Neural cell (in vitro differentiated cells): ENCODE data around the gene MMAB. TPM values are rescaled to one million over a fixed set of nuclear protein-coding genes. Genes with fewer than 3 reads are reported as not detected.

Experiments
- H2AFZ ChIP-seq: fragments of 200-600, 300-800 bp; sonication (generic), shearing (Covaris generic); 2 replicates; pipeline ENCODE4 v1.6.0; 2014; ENCODE audit warnings: low read depth, mild to moderate bottlenecking, antibody characterized with exemption, low read length, moderate library complexity
- H3F3A ChIP-seq: fragments of 200-600 bp; shearing (Covaris generic); 2 replicates; pipeline ENCODE4 v1.6.1; 2016; ENCODE audit warnings: mild to moderate bottlenecking, moderate library complexity, mixed read lengths, antibody characterized with exemption, low read length; ENCODE audit not compliant: insufficient read depth, poor library complexity, severe bottlenecking
- H3K27ac ChIP-seq: fragments of 200-600, 300-800 bp; sonication (generic), shearing (Covaris generic); 2 replicates; pipeline ENCODE4 v1.5.1; 2014; ENCODE audit warnings: mild to moderate bottlenecking, low read length, moderate library complexity
- H3K27me3 ChIP-seq: fragments of 300-800, 200-600 bp; sonication (generic), shearing (Covaris generic); 2 replicates; pipeline ENCODE4 v1.6.0; 2014; ENCODE audit warnings: mild to moderate bottlenecking, low read depth, low read length, moderate library complexity; ENCODE audit not compliant: insufficient read depth
- H3K36me3 ChIP-seq: fragments of 300-800, 200-600 bp; sonication (generic), shearing (Covaris generic); 2 replicates; pipeline ENCODE4 v1.5.1; 2014; ENCODE audit warnings: mild to moderate bottlenecking, antibody characterized with exemption, low read length, moderate library complexity; ENCODE audit not compliant: insufficient read depth
- H3K4me2 ChIP-seq: fragments of 300-800, 200-600 bp; sonication (generic), shearing (Covaris generic); 2 replicates; pipeline ENCODE4 v1.6.0; 2014; ENCODE audit warnings: mild to moderate bottlenecking, low read length
- H3K4me3 ChIP-seq: fragments of 300-800, 200-600 bp; sonication (generic), shearing (Covaris generic); 2 replicates; pipeline ENCODE4 v1.5.1; 2014; ENCODE audit warnings: mild to moderate bottlenecking, low read length, moderate library complexity
- H3K79me2 ChIP-seq: fragments of 200-600 bp; shearing (Covaris generic); replicated peaks from 2 replicates; pipeline ENCODE4 v1.6.0; 2014; ENCODE audit warnings: mild to moderate bottlenecking, low read length, moderate library complexity; ENCODE audit not compliant: insufficient read depth
- H3K9ac ChIP-seq: fragments of 300-800, 200-600 bp; sonication (generic), shearing (Covaris generic); 2 replicates; pipeline ENCODE4 v1.6.1; 2016; ENCODE audit warnings: mild to moderate bottlenecking, low read length, mixed read lengths
- H3K9me2 ChIP-seq: fragments of 200-600 bp; shearing (Covaris generic); 2 replicates; pipeline ENCODE4 v1.6.1; 2016; ENCODE audit warnings: mild to moderate bottlenecking, low read length, mixed read lengths; ENCODE audit not compliant: insufficient read depth
- H3K9me3 ChIP-seq: fragments of 200-600, 300-800 bp; sonication (generic), shearing (Covaris generic); 2 replicates; pipeline ENCODE4 v1.6.1; 2016; ENCODE audit warnings: mild to moderate bottlenecking, mixed run types, low read length, moderate library complexity, mixed read lengths
- H4K20me1 ChIP-seq: fragments of 200-600 bp; shearing (Covaris generic); 2 replicates; pipeline ENCODE4 v1.6.1; 2016; ENCODE audit warnings: mild to moderate bottlenecking, mixed run types; ENCODE audit not compliant: insufficient read depth
- EP300 ChIP-seq: fragments of 450-650 bp; conservative IDR thresholded peaks from 2 replicates; pipeline ENCODE4 v1.6.1; 2014; ENCODE audit warnings: antibody characterized with exemption, mild to moderate bottlenecking, moderate library complexity; ENCODE audit not compliant: poor library complexity, severe bottlenecking
- EZH2 ChIP-seq: fragments of 200-600, 300-800 bp; shearing (Covaris generic), sonication (generic); IDR thresholded peaks from 2 replicates; pipeline ENCODE4 v1.6.1; 2014; ENCODE audit warnings: antibody characterized with exemption, low read length, borderline replicate concordance, mild to moderate bottlenecking; ENCODE audit not compliant: insufficient read depth, poor library complexity, severe bottlenecking
- MXI1 ChIP-seq: fragments of 450-650 bp; conservative IDR thresholded peaks from 2 replicates; pipeline ENCODE4 v1.6.1; 2014; ENCODE audit warnings: antibody characterized with exemption, mild to moderate bottlenecking; ENCODE audit not compliant: poor library complexity, severe bottlenecking
- POLR2AphosphoS5 ChIP-seq: IDR thresholded peaks from 2 replicates; pipeline ENCODE4 v1.6.1; 2012
- RAD21 ChIP-seq: fragments of 450-650 bp; conservative IDR thresholded peaks from 2 replicates; pipeline ENCODE4 v1.6.1; 2014; ENCODE audit warnings: antibody characterized with exemption, mild to moderate bottlenecking, moderate library complexity
- SMC3 ChIP-seq: fragments of 450-650 bp; conservative IDR thresholded peaks from 2 replicates; pipeline ENCODE4 v1.6.1; 2014; ENCODE audit warnings: antibody characterized with exemption, mild to moderate bottlenecking, moderate library complexity; ENCODE audit not compliant: poor library complexity
- TAF1 ChIP-seq: IDR thresholded peaks from 2 replicates; pipeline ENCODE4 v1.6.1; 2012; ENCODE audit warnings: low read depth
- polyA plus RNA-seq: library from polyadenylated mRNA; depleted of rRNA; stranded (reverse); fragments of >200 nt; gene quantifications from 2 replicates; pipeline ENCODE4 v1.2.3, GENCODE V29; 2014
- TF ChIP-seq, protein P1 (sequence below): IDR thresholded peaks from 2 replicates; pipeline ENCODE4 v1.6.1; 2012; ENCODE audit warnings: borderline replicate concordance
- TF ChIP-seq, protein P2 (sequence below): fragments of 450-650 bp; IDR thresholded peaks from 2 replicates; pipeline ENCODE4 v1.5.1; 2014; ENCODE audit warnings: antibody characterized with exemption, mild to moderate bottlenecking, moderate library complexity; ENCODE audit not compliant: poor library complexity, severe bottlenecking

The MMAB gene
- polyA plus RNA-seq, 1 donor from 2014 or later: 52.6 TPM

DNA sequence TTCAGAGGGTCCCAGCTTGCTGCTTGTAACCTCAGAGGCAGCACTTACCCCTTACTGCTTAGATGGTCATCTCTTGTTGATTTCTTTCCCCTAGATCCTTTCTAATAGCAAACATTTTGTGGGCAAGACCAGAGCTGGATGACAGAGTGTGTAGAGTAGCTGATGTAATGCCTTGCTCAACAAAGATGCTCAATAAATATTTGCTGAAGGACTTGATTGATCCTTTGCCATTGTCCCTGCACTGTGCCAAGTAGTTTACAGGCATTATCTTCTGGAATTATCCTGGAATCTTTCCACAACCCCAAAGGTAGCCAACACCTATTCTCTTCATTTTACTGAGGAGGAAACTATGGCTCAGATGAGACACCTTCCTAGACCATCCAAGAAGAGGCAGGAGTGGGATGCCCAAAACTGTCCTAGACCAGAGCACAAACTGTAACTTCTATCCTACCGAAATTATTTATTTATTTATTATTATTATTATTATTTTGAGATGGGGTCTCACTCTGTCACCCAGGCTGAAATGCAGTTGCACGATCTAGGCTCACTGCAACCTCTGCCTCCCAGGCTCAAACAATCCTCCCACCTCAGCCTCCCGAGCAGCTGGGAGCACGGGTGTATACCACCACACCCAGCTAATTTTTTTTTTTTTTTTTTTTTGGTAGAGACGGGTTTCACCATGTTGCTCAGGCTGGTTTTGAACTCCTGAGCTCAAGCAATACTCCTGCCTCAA, 1.4 kb downstream of the MMAB start:
- Histone ChIP-seq H3K36me3 (no peaks in the 10 kb centered on the region), H3K4me3 (peak overlapping the region; percentile 90), H3F3A (no peaks in the 10 kb centered on the region), H3K4me2 (no peak overlapping the region), H3K9me2 (no peaks in the 10 kb centered on the region), H3K27me3 (no peaks in the 10 kb centered on the region), H3K9ac (no peak overlapping the region), H3K27ac (peak overlapping the region; percentile 94), H3K9me3 (no peaks in the 10 kb centered on the region), H3K79me2 (peaks cover 21% of the 10 kb centered on the region), H4K20me1 (no peaks in the 10 kb centered on the region), H2AFZ (no peak overlapping the region)
- TF ChIP-seq, protein P1, sequence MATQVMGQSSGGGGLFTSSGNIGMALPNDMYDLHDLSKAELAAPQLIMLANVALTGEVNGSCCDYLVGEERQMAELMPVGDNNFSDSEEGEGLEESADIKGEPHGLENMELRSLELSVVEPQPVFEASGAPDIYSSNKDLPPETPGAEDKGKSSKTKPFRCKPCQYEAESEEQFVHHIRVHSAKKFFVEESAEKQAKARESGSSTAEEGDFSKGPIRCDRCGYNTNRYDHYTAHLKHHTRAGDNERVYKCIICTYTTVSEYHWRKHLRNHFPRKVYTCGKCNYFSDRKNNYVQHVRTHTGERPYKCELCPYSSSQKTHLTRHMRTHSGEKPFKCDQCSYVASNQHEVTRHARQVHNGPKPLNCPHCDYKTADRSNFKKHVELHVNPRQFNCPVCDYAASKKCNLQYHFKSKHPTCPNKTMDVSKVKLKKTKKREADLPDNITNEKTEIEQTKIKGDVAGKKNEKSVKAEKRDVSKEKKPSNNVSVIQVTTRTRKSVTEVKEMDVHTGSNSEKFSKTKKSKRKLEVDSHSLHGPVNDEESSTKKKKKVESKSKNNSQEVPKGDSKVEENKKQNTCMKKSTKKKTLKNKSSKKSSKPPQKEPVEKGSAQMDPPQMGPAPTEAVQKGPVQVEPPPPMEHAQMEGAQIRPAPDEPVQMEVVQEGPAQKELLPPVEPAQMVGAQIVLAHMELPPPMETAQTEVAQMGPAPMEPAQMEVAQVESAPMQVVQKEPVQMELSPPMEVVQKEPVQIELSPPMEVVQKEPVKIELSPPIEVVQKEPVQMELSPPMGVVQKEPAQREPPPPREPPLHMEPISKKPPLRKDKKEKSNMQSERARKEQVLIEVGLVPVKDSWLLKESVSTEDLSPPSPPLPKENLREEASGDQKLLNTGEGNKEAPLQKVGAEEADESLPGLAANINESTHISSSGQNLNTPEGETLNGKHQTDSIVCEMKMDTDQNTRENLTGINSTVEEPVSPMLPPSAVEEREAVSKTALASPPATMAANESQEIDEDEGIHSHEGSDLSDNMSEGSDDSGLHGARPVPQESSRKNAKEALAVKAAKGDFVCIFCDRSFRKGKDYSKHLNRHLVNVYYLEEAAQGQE: no peak
- TF ChIP-seq MXI1: no peak
- TF ChIP-seq TAF1: no peak

- H3F3A ChIP-seq: no peaks in the 10 kb centered on the region
- no peak overlapping the region for H3K4me3 ChIP-seq
- no peaks in the 10 kb centered on the region for H3K9me3 ChIP-seq
- H3K9ac ChIP-seq: no peak overlapping the region
- no peak overlapping the region for H2AFZ ChIP-seq
- peaks cover 6% of the 10 kb centered on the region for H3K79me2 ChIP-seq
- no peaks in the 10 kb centered on the region for H3K36me3 ChIP-seq
- no peak overlapping the region for H3K4me2 ChIP-seq
- H3K9me2 ChIP-seq: no peaks in the 10 kb centered on the region
- no peaks in the 10 kb centered on the region for H4K20me1 ChIP-seq
- no peaks in the 10 kb centered on the region for H3K27me3 ChIP-seq
- no peak overlapping the region for H3K27ac ChIP-seq
- TF ChIP-seq TAF1 (no peak), RAD21 (no peak), POLR2AphosphoS5 (no peak), MXI1 (no peak), SMC3 (no peak), EZH2 (no peak)
- TF ChIP-seq, protein P2, sequence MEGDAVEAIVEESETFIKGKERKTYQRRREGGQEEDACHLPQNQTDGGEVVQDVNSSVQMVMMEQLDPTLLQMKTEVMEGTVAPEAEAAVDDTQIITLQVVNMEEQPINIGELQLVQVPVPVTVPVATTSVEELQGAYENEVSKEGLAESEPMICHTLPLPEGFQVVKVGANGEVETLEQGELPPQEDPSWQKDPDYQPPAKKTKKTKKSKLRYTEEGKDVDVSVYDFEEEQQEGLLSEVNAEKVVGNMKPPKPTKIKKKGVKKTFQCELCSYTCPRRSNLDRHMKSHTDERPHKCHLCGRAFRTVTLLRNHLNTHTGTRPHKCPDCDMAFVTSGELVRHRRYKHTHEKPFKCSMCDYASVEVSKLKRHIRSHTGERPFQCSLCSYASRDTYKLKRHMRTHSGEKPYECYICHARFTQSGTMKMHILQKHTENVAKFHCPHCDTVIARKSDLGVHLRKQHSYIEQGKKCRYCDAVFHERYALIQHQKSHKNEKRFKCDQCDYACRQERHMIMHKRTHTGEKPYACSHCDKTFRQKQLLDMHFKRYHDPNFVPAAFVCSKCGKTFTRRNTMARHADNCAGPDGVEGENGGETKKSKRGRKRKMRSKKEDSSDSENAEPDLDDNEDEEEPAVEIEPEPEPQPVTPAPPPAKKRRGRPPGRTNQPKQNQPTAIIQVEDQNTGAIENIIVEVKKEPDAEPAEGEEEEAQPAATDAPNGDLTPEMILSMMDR: no peak
Observed at GRCh38 chr12:109568486-109568885, 4.8 kb downstream of the MMAB start.

DNA sequence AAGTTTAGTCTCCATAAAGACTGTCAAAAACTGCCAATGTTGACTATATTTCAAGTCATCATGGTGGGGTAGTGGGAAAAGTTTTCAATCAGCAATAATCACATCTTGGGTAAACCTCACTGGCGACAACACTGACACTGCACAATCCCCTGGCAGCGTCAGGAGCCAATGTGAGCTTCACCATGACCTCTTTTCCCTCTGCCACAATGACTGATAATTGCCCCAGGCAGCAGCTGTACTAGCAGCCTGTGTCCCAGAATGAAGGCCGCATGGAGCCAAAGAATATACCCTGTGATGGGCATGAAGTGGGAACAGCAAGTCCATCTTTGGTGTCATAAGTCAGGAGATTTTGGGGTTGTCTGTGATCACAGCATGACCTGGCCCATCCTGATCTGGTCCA, 5.3 kb downstream of the MMAB start:
- Histone ChIP-seq H3K36me3 (no peaks in the 10 kb centered on the region), H2AFZ (no peak overlapping the region), H3K9ac (no peak overlapping the region), H3K27ac (no peak overlapping the region), H3F3A (no peaks in the 10 kb centered on the region), H3K4me3 (no peak overlapping the region), H3K9me3 (no peaks in the 10 kb centered on the region), H4K20me1 (no peaks in the 10 kb centered on the region), H3K9me2 (no peaks in the 10 kb centered on the region), H3K4me2 (no peak overlapping the region), H3K79me2 (peaks cover 6% of the 10 kb centered on the region), H3K27me3 (no peaks in the 10 kb centered on the region)
- TF ChIP-seq EZH2: no peak
- no peak for TF ChIP-seq SMC3
- TF ChIP-seq POLR2AphosphoS5: no peak
- no peak for TF ChIP-seq EP300
- TF ChIP-seq, protein P1: no peak
- TF ChIP-seq TAF1: no peak
- TF ChIP-seq RAD21: no peak
- no peak for TF ChIP-seq MXI1
- TF ChIP-seq, protein P2: no peak
